ENCODE results near the gene FAT2.

GRCh38 chr5:151581812-151582583 is 9.1 kb downstream of the FAT2 start:
- TF ChIP-seq, protein P1, sequence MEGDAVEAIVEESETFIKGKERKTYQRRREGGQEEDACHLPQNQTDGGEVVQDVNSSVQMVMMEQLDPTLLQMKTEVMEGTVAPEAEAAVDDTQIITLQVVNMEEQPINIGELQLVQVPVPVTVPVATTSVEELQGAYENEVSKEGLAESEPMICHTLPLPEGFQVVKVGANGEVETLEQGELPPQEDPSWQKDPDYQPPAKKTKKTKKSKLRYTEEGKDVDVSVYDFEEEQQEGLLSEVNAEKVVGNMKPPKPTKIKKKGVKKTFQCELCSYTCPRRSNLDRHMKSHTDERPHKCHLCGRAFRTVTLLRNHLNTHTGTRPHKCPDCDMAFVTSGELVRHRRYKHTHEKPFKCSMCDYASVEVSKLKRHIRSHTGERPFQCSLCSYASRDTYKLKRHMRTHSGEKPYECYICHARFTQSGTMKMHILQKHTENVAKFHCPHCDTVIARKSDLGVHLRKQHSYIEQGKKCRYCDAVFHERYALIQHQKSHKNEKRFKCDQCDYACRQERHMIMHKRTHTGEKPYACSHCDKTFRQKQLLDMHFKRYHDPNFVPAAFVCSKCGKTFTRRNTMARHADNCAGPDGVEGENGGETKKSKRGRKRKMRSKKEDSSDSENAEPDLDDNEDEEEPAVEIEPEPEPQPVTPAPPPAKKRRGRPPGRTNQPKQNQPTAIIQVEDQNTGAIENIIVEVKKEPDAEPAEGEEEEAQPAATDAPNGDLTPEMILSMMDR (IDR thresholded peaks at IDR 0.05; ENCODE audit: insufficient read depth, low read depth, low read length) = no peak
- no peak for TF ChIP-seq EZH2 (IDR thresholded peaks at IDR 0.05; ENCODE audit: insufficient read depth, low read length)
